ENCODE data around the gene RPL5.

GRCh38 chr1:92853299-92853698 is 21.5 kb downstream of the RPL5 start:
- TF ChIP-seq CTCF (conservative IDR thresholded peaks at IDR 0.05) = no peak
- no peak for TF ChIP-seq ZFX (IDR thresholded peaks at IDR 0.05)

All from C4-2B (cell line).